Measurements from ENCODE around the gene PGAP6. TPM values are rescaled to one million over a fixed set of nuclear protein-coding genes. Genes with fewer than 3 reads are reported as not detected.

Gene PGAP6
- total and polyA plus RNA-seq, 9 of the 15 experiments (the other 6 are each of a cell fraction or from before 2014, with no cell fraction given): 0.45 to 50.2 (median 39.3) TPM

DNA sequence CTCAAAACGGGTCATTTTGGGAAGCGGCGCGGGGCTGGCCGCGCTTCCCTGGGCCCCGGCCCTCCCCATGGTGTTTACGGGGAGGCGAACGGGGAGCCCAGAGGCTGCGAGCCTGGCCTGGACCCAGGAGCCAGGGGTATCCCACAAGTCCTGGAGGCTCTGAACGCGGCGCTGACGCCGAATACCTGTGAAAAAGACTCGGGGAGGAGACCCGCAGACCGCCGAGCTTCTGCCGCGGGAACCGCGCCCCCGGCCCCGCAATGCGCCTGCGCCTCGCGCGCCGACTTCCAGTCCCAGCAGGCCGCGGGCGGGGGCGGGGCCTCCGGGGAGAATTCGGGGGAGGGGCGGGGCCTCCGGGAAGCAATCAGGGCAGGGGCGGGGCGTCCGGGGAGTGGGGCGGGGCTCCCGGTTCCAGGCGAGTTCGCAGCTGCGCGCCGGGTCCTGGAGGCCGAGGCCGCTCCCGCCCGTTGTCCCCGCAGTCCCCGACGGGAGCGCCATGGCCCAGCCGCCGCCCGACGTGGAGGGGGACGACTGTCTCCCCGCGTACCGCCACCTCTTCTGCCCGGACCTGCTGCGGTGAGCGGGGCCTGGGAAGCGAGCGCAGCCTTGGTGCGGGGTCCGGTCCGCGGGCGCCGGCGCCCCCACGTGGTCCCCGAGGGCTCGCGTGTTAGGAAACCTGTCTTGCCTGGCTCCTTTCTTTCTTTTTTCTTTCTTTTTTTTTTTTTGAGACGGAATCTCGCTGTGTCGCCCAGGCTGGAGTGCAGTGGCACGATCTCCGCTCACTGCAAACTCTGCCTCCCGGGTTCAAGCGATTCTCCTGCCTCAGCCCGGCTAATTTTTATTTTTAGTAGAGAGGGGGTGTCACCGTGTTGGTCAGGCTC is 19.9 kb upstream of the PGAP6 start, which contains the start of gene DECR2 (continued):
- TF ChIP-seq, protein P1, sequence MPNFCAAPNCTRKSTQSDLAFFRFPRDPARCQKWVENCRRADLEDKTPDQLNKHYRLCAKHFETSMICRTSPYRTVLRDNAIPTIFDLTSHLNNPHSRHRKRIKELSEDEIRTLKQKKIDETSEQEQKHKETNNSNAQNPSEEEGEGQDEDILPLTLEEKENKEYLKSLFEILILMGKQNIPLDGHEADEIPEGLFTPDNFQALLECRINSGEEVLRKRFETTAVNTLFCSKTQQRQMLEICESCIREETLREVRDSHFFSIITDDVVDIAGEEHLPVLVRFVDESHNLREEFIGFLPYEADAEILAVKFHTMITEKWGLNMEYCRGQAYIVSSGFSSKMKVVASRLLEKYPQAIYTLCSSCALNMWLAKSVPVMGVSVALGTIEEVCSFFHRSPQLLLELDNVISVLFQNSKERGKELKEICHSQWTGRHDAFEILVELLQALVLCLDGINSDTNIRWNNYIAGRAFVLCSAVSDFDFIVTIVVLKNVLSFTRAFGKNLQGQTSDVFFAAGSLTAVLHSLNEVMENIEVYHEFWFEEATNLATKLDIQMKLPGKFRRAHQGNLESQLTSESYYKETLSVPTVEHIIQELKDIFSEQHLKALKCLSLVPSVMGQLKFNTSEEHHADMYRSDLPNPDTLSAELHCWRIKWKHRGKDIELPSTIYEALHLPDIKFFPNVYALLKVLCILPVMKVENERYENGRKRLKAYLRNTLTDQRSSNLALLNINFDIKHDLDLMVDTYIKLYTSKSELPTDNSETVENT (CRISPR knock-in tag; IDR thresholded peaks at IDR 0.05): peak; percentile 66
- 0 out of 2 replicates have a peak, but pooled peaks have one; percentile 64 for TF ChIP-seq ZNF282 (CRISPR knock-in tag; IDR thresholded peaks at IDR 0.05)
- peak; percentile 53 for TF ChIP-seq USF2 (CRISPR knock-in tag; IDR thresholded peaks at IDR 0.05)
- TF ChIP-seq ATF7 (IDR thresholded peaks at IDR 0.05): peak; percentile 60
- TF ChIP-seq, protein P2, sequence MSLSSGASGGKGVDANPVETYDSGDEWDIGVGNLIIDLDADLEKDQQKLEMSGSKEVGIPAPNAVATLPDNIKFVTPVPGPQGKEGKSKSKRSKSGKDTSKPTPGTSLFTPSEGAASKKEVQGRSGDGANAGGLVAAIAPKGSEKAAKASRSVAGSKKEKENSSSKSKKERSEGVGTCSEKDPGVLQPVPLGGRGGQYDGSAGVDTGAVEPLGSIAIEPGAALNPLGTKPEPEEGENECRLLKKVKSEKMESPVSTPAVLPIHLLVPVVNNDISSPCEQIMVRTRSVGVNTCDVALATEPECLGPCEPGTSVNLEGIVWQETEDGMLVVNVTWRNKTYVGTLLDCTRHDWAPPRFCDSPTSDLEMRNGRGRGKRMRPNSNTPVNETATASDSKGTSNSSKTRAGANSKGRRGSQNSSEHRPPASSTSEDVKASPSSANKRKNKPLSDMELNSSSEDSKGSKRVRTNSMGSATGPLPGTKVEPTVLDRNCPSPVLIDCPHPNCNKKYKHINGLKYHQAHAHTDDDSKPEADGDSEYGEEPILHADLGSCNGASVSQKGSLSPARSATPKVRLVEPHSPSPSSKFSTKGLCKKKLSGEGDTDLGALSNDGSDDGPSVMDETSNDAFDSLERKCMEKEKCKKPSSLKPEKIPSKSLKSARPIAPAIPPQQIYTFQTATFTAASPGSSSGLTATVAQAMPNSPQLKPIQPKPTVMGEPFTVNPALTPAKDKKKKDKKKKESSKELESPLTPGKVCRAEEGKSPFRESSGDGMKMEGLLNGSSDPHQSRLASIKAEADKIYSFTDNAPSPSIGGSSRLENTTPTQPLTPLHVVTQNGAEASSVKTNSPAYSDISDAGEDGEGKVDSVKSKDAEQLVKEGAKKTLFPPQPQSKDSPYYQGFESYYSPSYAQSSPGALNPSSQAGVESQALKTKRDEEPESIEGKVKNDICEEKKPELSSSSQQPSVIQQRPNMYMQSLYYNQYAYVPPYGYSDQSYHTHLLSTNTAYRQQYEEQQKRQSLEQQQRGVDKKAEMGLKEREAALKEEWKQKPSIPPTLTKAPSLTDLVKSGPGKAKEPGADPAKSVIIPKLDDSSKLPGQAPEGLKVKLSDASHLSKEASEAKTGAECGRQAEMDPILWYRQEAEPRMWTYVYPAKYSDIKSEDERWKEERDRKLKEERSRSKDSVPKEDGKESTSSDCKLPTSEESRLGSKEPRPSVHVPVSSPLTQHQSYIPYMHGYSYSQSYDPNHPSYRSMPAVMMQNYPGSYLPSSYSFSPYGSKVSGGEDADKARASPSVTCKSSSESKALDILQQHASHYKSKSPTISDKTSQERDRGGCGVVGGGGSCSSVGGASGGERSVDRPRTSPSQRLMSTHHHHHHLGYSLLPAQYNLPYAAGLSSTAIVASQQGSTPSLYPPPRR (CRISPR knock-in tag; IDR thresholded peaks at IDR 0.05; ENCODE audit: borderline replicate concordance): peak; percentile 53; the same call in 1 of the 2 replicates
- TF ChIP-seq LARP7 (IDR thresholded peaks at IDR 0.05): peak; percentile 95; the same call in 1 of the 2 replicates
- 0 out of 2 replicates have a peak, but pooled peaks have one; percentile 24 for TF ChIP-seq DMBX1 (CRISPR knock-in tag; IDR thresholded peaks at IDR 0.05; ENCODE audit: borderline replicate concordance)
- 0 out of 2 replicates have a peak, but pooled peaks have one; percentile 38 for TF ChIP-seq RNF219 (CRISPR knock-in tag; IDR thresholded peaks at IDR 0.05)
- TF ChIP-seq ZEB2 (IDR thresholded peaks at IDR 0.05): peak; percentile 28; the same call in 1 of the 2 replicates
- 0 out of 2 replicates have a peak, but pooled peaks have one; percentile 32 for TF ChIP-seq CAMTA2 (CRISPR knock-in tag; conservative IDR thresholded peaks at IDR 0.05)
- TF ChIP-seq CBFA2T2 (conservative IDR thresholded peaks at IDR 0.05): 0 out of 2 replicates have a peak, but pooled peaks have one; percentile 4
- peak; percentile 40; the same call in 1 of the 2 replicates for TF ChIP-seq CC2D1A (IDR thresholded peaks at IDR 0.05)

Data from K562 (cell line).